ENCODE results near the gene BPIFB6.

DNA sequence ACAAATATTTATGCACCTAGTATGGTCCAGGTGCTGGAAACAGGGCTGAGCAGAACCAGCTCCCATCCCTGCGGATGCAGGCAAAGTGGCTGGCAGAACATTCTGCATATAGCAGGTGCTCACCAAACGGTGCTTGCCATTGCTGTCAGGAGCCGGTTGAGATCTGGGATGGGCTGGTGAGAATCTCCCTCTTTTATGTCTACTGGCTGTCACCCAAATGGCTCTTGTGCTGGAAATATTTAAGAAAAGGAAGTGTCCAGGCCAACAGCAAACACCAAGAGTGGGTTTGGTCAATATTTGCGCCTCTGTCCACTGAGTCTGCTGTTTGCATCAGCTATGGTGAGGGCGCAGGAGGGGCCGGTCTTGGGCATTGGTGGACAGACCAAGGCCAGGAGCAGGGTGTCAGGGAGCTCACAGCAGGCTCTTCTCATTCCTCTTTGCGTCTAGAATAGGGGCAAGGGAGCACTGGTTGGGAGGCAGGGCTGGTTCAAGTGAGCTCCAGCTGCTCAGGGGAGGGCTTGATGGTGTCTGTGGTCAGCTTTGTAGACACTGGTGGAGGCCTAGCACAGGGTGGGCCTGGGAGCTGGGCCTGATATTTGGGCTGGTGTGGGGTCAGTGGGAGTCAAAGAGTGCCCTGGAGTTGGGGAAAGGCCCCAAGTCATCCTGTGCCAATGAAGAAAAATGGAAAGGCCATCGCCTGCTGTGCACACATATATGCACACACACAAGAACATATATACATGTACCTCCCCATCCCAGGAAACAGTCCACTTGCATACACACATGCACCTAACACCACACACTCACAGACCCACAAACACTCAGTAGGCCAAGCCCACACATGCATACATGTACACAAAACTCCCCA is 25.3 kb upstream of the BPIFB6 start:
- TF ChIP-seq POLR2A (IDR thresholded peaks at IDR 0.05; ENCODE audit: low read depth, low read length) (no peak), MEF2A (IDR thresholded peaks at IDR 0.05; ENCODE audit: insufficient read depth, low read depth, low read length) (no peak), NR2C2 (IDR thresholded peaks at IDR 0.05; ENCODE audit: borderline replicate concordance, control insufficient read depth, insufficient read length, low read depth) (no peak), NFIC (IDR thresholded peaks at IDR 0.05; ENCODE audit: low read depth, low read length) (no peak), NRF1 (conservative IDR thresholded peaks at IDR 0.05; ENCODE audit: low read depth, low read length) (no peak), EP300 (IDR thresholded peaks at IDR 0.05; ENCODE audit: borderline replicate concordance in 1 of 2, control insufficient read depth in 1 of 2, low read depth in 2 of 2, low read length in 2 of 2) (no peak), PAX8 (IDR thresholded peaks at IDR 0.05) (no peak)
- TF ChIP-seq, protein P1, sequence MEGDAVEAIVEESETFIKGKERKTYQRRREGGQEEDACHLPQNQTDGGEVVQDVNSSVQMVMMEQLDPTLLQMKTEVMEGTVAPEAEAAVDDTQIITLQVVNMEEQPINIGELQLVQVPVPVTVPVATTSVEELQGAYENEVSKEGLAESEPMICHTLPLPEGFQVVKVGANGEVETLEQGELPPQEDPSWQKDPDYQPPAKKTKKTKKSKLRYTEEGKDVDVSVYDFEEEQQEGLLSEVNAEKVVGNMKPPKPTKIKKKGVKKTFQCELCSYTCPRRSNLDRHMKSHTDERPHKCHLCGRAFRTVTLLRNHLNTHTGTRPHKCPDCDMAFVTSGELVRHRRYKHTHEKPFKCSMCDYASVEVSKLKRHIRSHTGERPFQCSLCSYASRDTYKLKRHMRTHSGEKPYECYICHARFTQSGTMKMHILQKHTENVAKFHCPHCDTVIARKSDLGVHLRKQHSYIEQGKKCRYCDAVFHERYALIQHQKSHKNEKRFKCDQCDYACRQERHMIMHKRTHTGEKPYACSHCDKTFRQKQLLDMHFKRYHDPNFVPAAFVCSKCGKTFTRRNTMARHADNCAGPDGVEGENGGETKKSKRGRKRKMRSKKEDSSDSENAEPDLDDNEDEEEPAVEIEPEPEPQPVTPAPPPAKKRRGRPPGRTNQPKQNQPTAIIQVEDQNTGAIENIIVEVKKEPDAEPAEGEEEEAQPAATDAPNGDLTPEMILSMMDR (IDR thresholded peaks at IDR 0.05 in 2 of 3, conservative IDR thresholded peaks at IDR 0.05 in 1 of 3; ENCODE audit: control insufficient read depth in 2 of 3, extremely low read depth in 1 of 3, insufficient read depth in 1 of 3, low read depth in 3 of 3, low read length in 3 of 3), result no peak

All from GM12878 (cell line).